Measurements from ENCODE around the gene BTK. TPM values are rescaled to one million over a fixed set of nuclear protein-coding genes. Genes with fewer than 3 reads are reported as not detected.

BTK gene
- polyA plus RNA-seq (2011; rRNA removed) (not detected in 2 replicates), polyA minus RNA-seq (2011; rRNA and poly(A)+ RNA removed) (not detected in 2 replicates)

- POLR2A ChIA-PET = no interaction called here
- no peak for TF ChIP-seq CTCF (IDR thresholded peaks at IDR 0.05; ENCODE audit: low read depth, low read length)
- no peak within 1 kb of the TSS for H3K4me3 ChIP-seq (ENCODE audit: low read depth, low read length)
- no peak within 1 kb of the TSS for H3K27ac ChIP-seq (ENCODE audit: low read depth, low read length)
- peaks cover 5% of the 10 kb centered on the region for H3K27me3 ChIP-seq (ENCODE audit: control insufficient read depth, insufficient read depth, low read length)
- no peak for DNase-seq (ENCODE audit: low read depth, low spot score)
- H3K9me3 ChIP-seq (ENCODE audit: control insufficient read depth, insufficient read depth, low read length) = no peaks in the 10 kb centered on the region
- CTCF ChIA-PET = no interaction called here
Observed at GRCh38 chrX:101385795-101386541, at the start of gene BTK. TSS of gene BTK (minus strand) at chrX:101386191. CDS start at chrX:101375284, 10,907 bp downstream.

GRCh38 chrX:101430457-101431078, 44.6 kb upstream of the BTK start:
- TF ChIP-seq CTCF (IDR thresholded peaks at IDR 0.05; ENCODE audit: low read depth, low read length) = no peak
- H3K27ac ChIP-seq (ENCODE audit: low read depth, low read length) = no peak overlapping the region
- no peaks in the 10 kb centered on the region for H3K9me3 ChIP-seq (ENCODE audit: control insufficient read depth, insufficient read depth, low read length)
- no peak overlapping the region for H3K4me3 ChIP-seq (ENCODE audit: low read depth, low read length)
- no peaks in the 10 kb centered on the region for H3K27me3 ChIP-seq (ENCODE audit: control insufficient read depth, insufficient read depth, low read length)
- DNase-seq (ENCODE audit: low read depth, low spot score) = no peak
- CTCF ChIA-PET = no interaction called here
- POLR2A ChIA-PET = no interaction called here

- Histone ChIP-seq H3K4me3 (ENCODE audit: low read depth, low read length) (no peak overlapping the region), H3K27me3 (ENCODE audit: control insufficient read depth, insufficient read depth, low read length) (no peaks in the 10 kb centered on the region), H3K9me3 (ENCODE audit: control insufficient read depth, insufficient read depth, low read length) (no peaks in the 10 kb centered on the region), H3K27ac (ENCODE audit: low read depth, low read length) (no peak overlapping the region)
- ChIA-PET CTCF (no interaction called here), POLR2A (no interaction called here)
- DNase-seq (ENCODE audit: low read depth, low spot score) = no peak
- TF ChIP-seq CTCF (IDR thresholded peaks at IDR 0.05; ENCODE audit: low read depth, low read length) = no peak
Observed at GRCh38 chrX:101429934-101430333, 43.9 kb upstream of the BTK start.

- H3K27me3 ChIP-seq (ENCODE audit: control insufficient read depth, insufficient read depth, low read length) = no peaks in the 10 kb centered on the region
- no peak for TF ChIP-seq CTCF (IDR thresholded peaks at IDR 0.05; ENCODE audit: low read depth, low read length)
- H3K27ac ChIP-seq (ENCODE audit: low read depth, low read length) = no peak overlapping the region
- no peak overlapping the region for H3K4me3 ChIP-seq (ENCODE audit: low read depth, low read length)
- DNase-seq (ENCODE audit: low read depth, low spot score) = no peak
- ChIA-PET POLR2A (interaction anchor here (0.6 to 0.7 kb wide), 2 partner anchors 9 to 122 kb away, joined by 5 to 14 read pairs; partner anchors contain the start of gene ARMCX1), CTCF (interaction anchor here (1.7 kb wide), 1 partner anchor 12 kb away, joined by 10 read pairs; no protein-coding TSS in a partner anchor)
- H3K9me3 ChIP-seq (ENCODE audit: control insufficient read depth, insufficient read depth, low read length) = no peaks in the 10 kb centered on the region
Observed at GRCh38 chrX:101427954-101428353, 42.0 kb upstream of the BTK start.

GRCh38 chrX:101419489-101419888, 33.5 kb upstream of the BTK start:
- DNase-seq (ENCODE audit: low read depth, low spot score) = no peak
- Histone ChIP-seq H3K4me3 (ENCODE audit: low read depth, low read length) (no peak overlapping the region), H3K27me3 (ENCODE audit: control insufficient read depth, insufficient read depth, low read length) (no peaks in the 10 kb centered on the region), H3K9me3 (ENCODE audit: control insufficient read depth, insufficient read depth, low read length) (no peaks in the 10 kb centered on the region), H3K27ac (ENCODE audit: low read depth, low read length) (no peak overlapping the region)
- POLR2A ChIA-PET = no interaction called here
- CTCF ChIA-PET = interaction anchor here (0.8 to 1.3 kb wide), 2 partner anchors 29 to 41 kb away, joined by 3 to 4 read pairs; partner anchors contain the start of gene RPL36A
- TF ChIP-seq CTCF (IDR thresholded peaks at IDR 0.05; ENCODE audit: low read depth, low read length) = no peak
